ENCODE data around the gene IPO11. TPM values are rescaled to one million over a fixed set of nuclear protein-coding genes. Genes with fewer than 3 reads are reported as not detected.
"Not testable (repeated sequence)": the region's sequence is repeated elsewhere in the genome, so short reads cannot be mapped to it uniquely, and the experiment has no call there.

Gene IPO11
- total RNA-seq, 4 donors from 2014 or later = 24.5 to 37.2 (median 32.2) TPM

DNA sequence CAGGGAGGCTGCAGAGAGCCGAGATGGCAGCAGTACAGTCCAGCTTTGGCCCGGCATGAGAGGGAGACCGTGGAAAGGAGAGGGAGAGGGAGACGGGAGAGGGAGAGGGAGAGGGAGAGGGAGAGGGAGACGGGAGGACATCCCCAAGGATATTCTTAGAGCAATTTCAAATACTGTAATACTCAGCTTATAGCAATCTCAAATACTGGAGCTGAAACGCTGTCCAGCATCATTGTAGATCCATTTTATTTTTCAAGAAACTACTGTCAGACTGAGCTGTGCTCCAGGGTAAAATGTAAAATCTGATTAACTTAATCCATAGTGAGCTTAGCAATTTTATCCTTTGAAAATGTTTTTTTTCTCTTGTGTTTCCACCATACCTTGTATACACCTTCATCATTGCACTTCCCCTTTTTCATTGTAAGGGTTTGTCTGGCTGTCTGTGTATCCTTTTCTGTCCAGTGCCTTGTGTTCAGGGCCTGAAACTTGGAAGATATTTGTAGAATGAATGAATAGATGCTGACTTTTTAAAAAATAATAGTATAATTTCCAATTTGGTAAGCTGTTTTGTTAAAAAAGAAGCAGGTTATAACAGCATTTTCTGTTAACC is 102.1 kb downstream of the IPO11 start:
- Histone ChIP-seq H3K27ac (no peak overlapping the region), H3K9me3 (no peaks in the 10 kb centered on the region), H3K36me3 (no peaks in the 10 kb centered on the region), H3K4me3 (replicated peaks in 1 of 3) (no peak overlapping the region), H3K4me1 (no peaks in the 10 kb centered on the region), H3K27me3 (no peaks in the 10 kb centered on the region)
- no peak for DNase-seq
- TF ChIP-seq, protein P1, sequence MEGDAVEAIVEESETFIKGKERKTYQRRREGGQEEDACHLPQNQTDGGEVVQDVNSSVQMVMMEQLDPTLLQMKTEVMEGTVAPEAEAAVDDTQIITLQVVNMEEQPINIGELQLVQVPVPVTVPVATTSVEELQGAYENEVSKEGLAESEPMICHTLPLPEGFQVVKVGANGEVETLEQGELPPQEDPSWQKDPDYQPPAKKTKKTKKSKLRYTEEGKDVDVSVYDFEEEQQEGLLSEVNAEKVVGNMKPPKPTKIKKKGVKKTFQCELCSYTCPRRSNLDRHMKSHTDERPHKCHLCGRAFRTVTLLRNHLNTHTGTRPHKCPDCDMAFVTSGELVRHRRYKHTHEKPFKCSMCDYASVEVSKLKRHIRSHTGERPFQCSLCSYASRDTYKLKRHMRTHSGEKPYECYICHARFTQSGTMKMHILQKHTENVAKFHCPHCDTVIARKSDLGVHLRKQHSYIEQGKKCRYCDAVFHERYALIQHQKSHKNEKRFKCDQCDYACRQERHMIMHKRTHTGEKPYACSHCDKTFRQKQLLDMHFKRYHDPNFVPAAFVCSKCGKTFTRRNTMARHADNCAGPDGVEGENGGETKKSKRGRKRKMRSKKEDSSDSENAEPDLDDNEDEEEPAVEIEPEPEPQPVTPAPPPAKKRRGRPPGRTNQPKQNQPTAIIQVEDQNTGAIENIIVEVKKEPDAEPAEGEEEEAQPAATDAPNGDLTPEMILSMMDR (IDR thresholded peaks at IDR 0.05) = no peak
- TF ChIP-seq POLR2A (IDR thresholded peaks at IDR 0.05) = no peak
- WGBS, 2 donors = 70 to 74% methylated on average over 6 of the region's 6 CpGs
- intact Hi-C loops (cut with DNase I) = no loop called here

DNA sequence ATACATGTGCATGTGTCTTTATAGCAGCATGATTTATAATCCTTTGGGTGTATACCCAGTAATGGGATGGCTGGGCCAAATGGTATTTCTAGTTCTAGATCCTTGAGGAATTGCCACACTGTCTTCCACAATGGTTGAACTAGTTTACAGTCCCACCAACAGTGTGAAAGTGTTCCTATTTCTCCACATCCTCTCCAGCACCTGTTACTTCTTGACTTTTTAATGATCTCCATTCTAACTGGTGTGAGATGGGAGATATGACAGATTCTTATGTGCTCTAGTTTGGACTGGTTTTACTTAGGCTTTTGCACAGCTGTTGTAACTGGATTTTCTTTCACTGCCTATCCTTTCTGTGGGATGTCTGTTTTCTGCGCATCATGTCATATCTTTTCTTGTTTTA is 108.2 kb downstream of the IPO11 start:
- H3K27me3 ChIP-seq; H3K9me3 ChIP-seq; H3K27ac ChIP-seq; H3K36me3 ChIP-seq; H3K4me3 ChIP-seq (replicated peaks in 1 of 3); H3K4me1 ChIP-seq; DNase-seq; intact Hi-C loops (cut with DNase I): not testable (repeated sequence)
- 100% methylated on average over 1 of the region's 1 CpG for WGBS, 2 donors

DNA sequence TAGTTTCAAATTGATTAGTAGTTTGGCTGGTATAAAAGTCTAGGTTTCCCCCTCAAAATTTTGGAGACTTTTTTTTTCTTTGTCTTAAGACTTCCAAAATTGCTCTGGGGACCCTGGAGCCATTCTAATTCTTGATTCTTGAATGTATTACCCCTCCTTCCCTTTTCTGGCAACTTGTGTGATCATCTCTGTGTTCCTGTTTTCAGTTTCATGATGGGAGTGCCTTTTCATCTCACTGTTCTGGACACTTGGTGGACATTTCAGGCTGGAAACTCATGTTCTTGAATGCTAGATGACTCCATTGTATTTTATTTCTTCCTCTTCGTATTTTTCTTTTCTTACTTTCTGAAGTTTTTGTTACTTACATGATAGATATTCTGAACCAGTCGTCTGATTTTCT is 108.8 kb downstream of the IPO11 start:
- no peaks in the 10 kb centered on the region for H3K4me1 ChIP-seq
- no peak overlapping the region for H3K27ac ChIP-seq
- no peaks in the 10 kb centered on the region for H3K27me3 ChIP-seq
- H3K36me3 ChIP-seq = no peaks in the 10 kb centered on the region
- intact Hi-C loops (cut with DNase I) = no loop called here
- no peaks in the 10 kb centered on the region for H3K9me3 ChIP-seq
- H3K4me3 ChIP-seq (replicated peaks in 1 of 3) = no peak overlapping the region
- DNase-seq = no peak
- TF ChIP-seq POLR2A (IDR thresholded peaks at IDR 0.05) = no peak
- TF ChIP-seq, protein P1 (IDR thresholded peaks at IDR 0.05) = no peak
- WGBS, 2 donors = 75 to 78% methylated on average over 2 of the region's 2 CpGs

DNA sequence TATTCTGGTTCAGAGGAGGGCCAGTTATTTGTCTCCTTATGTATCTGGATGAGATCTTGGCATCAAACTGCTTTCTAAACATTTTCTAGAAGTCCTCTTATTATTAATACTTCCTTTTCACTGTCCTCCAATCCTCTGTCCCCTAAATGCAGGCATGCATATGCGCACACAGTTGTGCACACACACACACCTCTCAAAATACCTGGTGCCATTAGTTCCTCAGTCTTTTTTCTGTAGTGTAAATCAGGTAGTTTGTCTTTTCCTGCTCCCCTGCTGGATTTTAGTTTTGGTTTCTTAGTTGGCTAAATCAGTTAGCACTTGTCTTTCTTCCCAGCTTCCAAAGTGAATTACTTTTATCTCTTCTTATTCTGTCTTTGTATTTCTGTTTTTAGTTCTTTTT is 110.2 kb downstream of the IPO11 start:
- intact Hi-C loops (cut with DNase I) = no loop called here
- Histone ChIP-seq H3K27ac (no peak overlapping the region), H3K36me3 (no peaks in the 10 kb centered on the region), H3K9me3 (no peaks in the 10 kb centered on the region), H3K4me3 (replicated peaks in 1 of 3) (no peak overlapping the region), H3K27me3 (no peaks in the 10 kb centered on the region), H3K4me1 (no peaks in the 10 kb centered on the region)
- DNase-seq = no peak
- TF ChIP-seq POLR2A (IDR thresholded peaks at IDR 0.05) = no peak
- TF ChIP-seq, protein P1 (IDR thresholded peaks at IDR 0.05) = no peak
- 93 to 95% methylated on average over 1 of the region's 1 CpG for WGBS, 2 donors

DNA sequence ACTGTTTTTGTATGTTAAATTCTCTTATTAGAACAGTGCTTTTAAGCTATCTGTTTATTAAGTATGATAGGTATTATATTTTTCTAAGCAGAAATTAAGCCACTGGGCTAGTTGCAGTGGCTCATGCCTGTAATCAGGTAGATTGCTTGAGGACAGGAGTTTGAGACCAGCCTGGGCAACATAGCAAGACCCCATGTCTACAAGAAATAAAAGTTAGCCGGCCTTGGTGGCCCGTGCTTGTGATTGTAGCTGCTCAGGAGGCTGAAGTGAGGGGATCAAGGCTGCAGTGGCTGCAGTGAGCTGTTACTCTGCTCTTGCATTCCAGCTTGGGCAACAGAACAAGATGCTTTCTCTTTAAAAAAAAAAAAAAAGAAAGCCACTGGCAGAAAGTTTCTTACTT is 121.0 kb downstream of the IPO11 start:
- no peak for DNase-seq
- H3K27me3 ChIP-seq = no peaks in the 10 kb centered on the region
- peaks cover 0 to 5% of the 10 kb centered on the region in 2 donors for H3K4me1 ChIP-seq
- no peak for TF ChIP-seq POLR2A (IDR thresholded peaks at IDR 0.05)
- TF ChIP-seq, protein P1 (IDR thresholded peaks at IDR 0.05) = no peak
- H3K4me3 ChIP-seq (replicated peaks in 1 of 3) = no peak overlapping the region
- 93 to 95% methylated on average over 2 of the region's 2 CpGs for WGBS, 2 donors
- no peaks in the 10 kb centered on the region for H3K36me3 ChIP-seq
- intact Hi-C loops (cut with DNase I) = no loop called here
- H3K9me3 ChIP-seq = no peaks in the 10 kb centered on the region
- no peak overlapping the region for H3K27ac ChIP-seq

All from thyroid gland (tissue), 4 donors.